Measurements from ENCODE around the gene PAX5. TPM values are rescaled to one million over a fixed set of nuclear protein-coding genes. Genes with fewer than 3 reads are reported as not detected.

PAX5 gene
- total and polyA plus RNA-seq, 2 of the 13 experiments (the other 11 are each of a cell fraction or from before 2014, with no cell fraction given): not detected

GRCh38 chr9:36899406-36899805 lies 134.7 kb downstream of the PAX5 start:
- no peak for FAIRE-seq

More at GRCh38 chr9:36899406-36899805, 134.7 kb downstream of the PAX5 start:
- no peaks in the 10 kb centered on the region for H3K79me2 ChIP-seq (ENCODE audit: insufficient read depth, low read length)
- ChIA-PET CTCF (ENCODE audit: low intra/inter-chr PET ratio, low total read pairs) (no interaction called here), POLR2A (no interaction called here)
- H3K9ac ChIP-seq (ENCODE audit: insufficient read depth, low read depth, low read length): no peak overlapping the region
- H3K36me3 ChIP-seq (replicated peaks in 1 of 2; ENCODE audit: control insufficient read depth in 1 of 2, insufficient read depth in 2 of 2, low read length in 2 of 2): no peaks in the 10 kb centered on the region
- no peaks in the 10 kb centered on the region for H4K20me1 ChIP-seq (ENCODE audit: insufficient read depth, low read length)
- no peak overlapping the region for H3K4me3 ChIP-seq (replicated peaks in 1 of 3; ENCODE audit: insufficient read depth in 1 of 3, low read depth in 2 of 3, low read length in 3 of 3)
- BruUV-seq (replicated peaks): no TSS peak
- ATAC-seq (no peak), DNase-seq (ENCODE audit: low spot score) (no peak)
- no peak overlapping the region for H2AFZ ChIP-seq (ENCODE audit: low read length)
- no peaks in the 10 kb centered on the region for H3K9me3 ChIP-seq (ENCODE audit: low read length)
- H3K27ac ChIP-seq (ENCODE audit: extremely low read length, insufficient read depth, low read length): no peak overlapping the region
- H3K27me3 ChIP-seq (ENCODE audit: control insufficient read depth in 1 of 2, insufficient read depth in 2 of 2, low read length in 2 of 2): peaks cover 7 to 38% of the 10 kb centered on the region in 2 experiments; a peak in 2 of 5 replicates
- intact Hi-C loops (cut with micrococcal nuclease; ENCODE audit: unreplicated experiment): no loop called here
- no peak overlapping the region for H3K4me2 ChIP-seq (ENCODE audit: low read depth, low read length)
- H3K4me1 ChIP-seq (ENCODE audit: insufficient read depth, low read length): no peaks in the 10 kb centered on the region
- WGBS (ENCODE audit: low lambda C conversion rate): 23% methylated on average over 4 of the region's 4 CpGs
- in situ Hi-C loops (cut with HindIII; ENCODE audit: extremely low pct_ligation_motif_present, low pct_unique_long_range_greater_than_20kb): no loop called here
- TF ChIP-seq BCL6 (CRISPR knock-in tag; IDR thresholded peaks at IDR 0.05): no peak
- TF ChIP-seq ZNF570 (CRISPR knock-in tag; IDR thresholded peaks at IDR 0.05; ENCODE audit: borderline replicate concordance): no peak
- no peak for TF ChIP-seq STAT6 (CRISPR knock-in tag; IDR thresholded peaks at IDR 0.05; ENCODE audit: borderline replicate concordance)
- TF ChIP-seq CBFB (CRISPR knock-in tag; IDR thresholded peaks at IDR 0.05): no peak
- no peak for TF ChIP-seq ZSCAN29 (CRISPR knock-in tag; conservative IDR thresholded peaks at IDR 0.05)
- TF ChIP-seq KDM3A (CRISPR knock-in tag; IDR thresholded peaks at IDR 0.05; ENCODE audit: low read depth): no peak
- TF ChIP-seq SNAPC5 (CRISPR knock-in tag; IDR thresholded peaks at IDR 0.05; ENCODE audit: borderline replicate concordance): no peak
- no peak for TF ChIP-seq ZNF383 (CRISPR knock-in tag; IDR thresholded peaks at IDR 0.05; ENCODE audit: borderline replicate concordance)
- no peak for TF ChIP-seq SMARCE1 (IDR thresholded peaks at IDR 0.05; ENCODE audit: borderline replicate concordance)
- no peak for TF ChIP-seq ZBTB37 (CRISPR knock-in tag; IDR thresholded peaks at IDR 0.05)
- no peak for TF ChIP-seq TCF7L2 (IDR thresholded peaks at IDR 0.05; ENCODE audit: low read depth, low read length)
- TF ChIP-seq KDM5A (IDR thresholded peaks at IDR 0.05; ENCODE audit: borderline replicate concordance, low read length): no peak
- no peak for TF ChIP-seq PITX1 (CRISPR knock-in tag; IDR thresholded peaks at IDR 0.05)
- no peak for TF ChIP-seq SIX4 (CRISPR knock-in tag; IDR thresholded peaks at IDR 0.05)
- TF ChIP-seq ZNF18 (CRISPR knock-in tag; IDR thresholded peaks at IDR 0.05; ENCODE audit: insufficient replicate concordance): no peak
- no peak for TF ChIP-seq NCOA2 (CRISPR knock-in tag; IDR thresholded peaks at IDR 0.05)
- TF ChIP-seq KLF11 (CRISPR knock-in tag; IDR thresholded peaks at IDR 0.05): no peak
- no peak for TF ChIP-seq ZBTB3 (CRISPR knock-in tag; IDR thresholded peaks at IDR 0.05; ENCODE audit: borderline replicate concordance, low read depth)

Data from HepG2 (cell line).